ENCODE measurements around the gene TNS4.

DNA sequence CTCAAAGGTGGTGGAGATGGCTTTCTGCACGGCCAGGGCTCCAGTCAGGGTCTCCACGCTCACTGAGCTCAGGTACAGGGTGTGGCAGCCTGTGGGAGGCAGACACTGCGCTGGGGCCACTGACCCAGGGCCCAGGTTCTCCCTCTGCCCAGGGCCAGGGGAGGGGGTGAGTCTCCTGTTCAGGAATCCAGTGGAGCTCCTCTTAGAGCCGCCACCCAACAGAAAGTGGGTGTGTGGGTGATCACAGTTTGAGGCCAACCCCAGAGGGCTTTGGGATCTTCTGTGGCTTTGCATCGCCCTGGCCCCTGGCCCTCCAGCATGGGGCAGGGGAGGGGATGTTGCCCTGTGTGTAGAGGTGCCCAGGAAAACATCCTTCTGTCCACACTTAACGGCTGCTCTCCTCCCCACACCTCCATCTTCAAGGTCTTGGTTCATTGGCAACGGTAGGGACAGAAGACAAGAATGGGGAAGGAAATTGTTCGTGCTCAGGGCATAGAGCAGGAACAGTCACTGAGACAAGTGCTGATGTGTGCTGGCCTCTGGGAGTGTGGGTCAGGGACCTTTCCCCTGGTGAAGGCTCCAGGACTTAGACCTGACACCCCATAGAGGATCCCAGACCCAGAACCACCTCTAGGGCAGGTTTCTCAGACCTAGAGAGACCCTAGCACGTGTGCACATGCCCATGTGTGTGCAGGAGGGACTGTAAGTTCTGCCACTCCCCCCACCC, 21.5 kb downstream of the TNS4 start:
- TF ChIP-seq, protein P1, sequence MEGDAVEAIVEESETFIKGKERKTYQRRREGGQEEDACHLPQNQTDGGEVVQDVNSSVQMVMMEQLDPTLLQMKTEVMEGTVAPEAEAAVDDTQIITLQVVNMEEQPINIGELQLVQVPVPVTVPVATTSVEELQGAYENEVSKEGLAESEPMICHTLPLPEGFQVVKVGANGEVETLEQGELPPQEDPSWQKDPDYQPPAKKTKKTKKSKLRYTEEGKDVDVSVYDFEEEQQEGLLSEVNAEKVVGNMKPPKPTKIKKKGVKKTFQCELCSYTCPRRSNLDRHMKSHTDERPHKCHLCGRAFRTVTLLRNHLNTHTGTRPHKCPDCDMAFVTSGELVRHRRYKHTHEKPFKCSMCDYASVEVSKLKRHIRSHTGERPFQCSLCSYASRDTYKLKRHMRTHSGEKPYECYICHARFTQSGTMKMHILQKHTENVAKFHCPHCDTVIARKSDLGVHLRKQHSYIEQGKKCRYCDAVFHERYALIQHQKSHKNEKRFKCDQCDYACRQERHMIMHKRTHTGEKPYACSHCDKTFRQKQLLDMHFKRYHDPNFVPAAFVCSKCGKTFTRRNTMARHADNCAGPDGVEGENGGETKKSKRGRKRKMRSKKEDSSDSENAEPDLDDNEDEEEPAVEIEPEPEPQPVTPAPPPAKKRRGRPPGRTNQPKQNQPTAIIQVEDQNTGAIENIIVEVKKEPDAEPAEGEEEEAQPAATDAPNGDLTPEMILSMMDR (IDR thresholded peaks at IDR 0.05) = no peak
- no peak for TF ChIP-seq POLR2A (IDR thresholded peaks at IDR 0.05)

Data from suprapubic skin (tissue), 3 donors.